GM12872 (cell line): ENCODE data around the gene FKBP9.
A peak's percentile ranks its signal among the peaks of the same experiment; 100 is the strongest.

Source experiments
- TF ChIP-seq, protein P1 (sequence below): IDR thresholded peaks from 3 replicates; pipeline ENCODE4 v1.5.1; 2011; ENCODE audit warnings: low read depth, mild to moderate bottlenecking, low read length, moderate library complexity; ENCODE audit not compliant: insufficient read depth

FKBP9 gene

DNA sequence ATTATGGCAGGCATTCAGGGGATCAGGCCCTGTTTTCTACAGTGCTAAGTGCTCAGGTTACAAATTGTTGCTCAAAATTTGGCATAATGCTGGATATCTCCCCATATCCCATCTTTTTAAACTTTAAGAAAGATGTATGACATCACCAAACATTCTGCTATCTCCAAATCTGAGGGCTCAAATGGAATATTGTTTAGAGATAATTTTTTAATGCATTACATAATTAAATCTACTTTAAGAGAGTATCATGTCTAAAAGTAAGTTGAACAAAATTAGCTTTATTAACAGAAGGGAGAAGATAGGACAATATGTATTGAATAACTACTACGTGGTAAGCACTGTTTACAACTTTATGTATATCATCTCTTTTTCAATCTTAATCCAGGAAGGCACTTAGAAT is 91.5 kb downstream of the FKBP9 start:
- TF ChIP-seq, protein P1, sequence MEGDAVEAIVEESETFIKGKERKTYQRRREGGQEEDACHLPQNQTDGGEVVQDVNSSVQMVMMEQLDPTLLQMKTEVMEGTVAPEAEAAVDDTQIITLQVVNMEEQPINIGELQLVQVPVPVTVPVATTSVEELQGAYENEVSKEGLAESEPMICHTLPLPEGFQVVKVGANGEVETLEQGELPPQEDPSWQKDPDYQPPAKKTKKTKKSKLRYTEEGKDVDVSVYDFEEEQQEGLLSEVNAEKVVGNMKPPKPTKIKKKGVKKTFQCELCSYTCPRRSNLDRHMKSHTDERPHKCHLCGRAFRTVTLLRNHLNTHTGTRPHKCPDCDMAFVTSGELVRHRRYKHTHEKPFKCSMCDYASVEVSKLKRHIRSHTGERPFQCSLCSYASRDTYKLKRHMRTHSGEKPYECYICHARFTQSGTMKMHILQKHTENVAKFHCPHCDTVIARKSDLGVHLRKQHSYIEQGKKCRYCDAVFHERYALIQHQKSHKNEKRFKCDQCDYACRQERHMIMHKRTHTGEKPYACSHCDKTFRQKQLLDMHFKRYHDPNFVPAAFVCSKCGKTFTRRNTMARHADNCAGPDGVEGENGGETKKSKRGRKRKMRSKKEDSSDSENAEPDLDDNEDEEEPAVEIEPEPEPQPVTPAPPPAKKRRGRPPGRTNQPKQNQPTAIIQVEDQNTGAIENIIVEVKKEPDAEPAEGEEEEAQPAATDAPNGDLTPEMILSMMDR: no peak

DNA sequence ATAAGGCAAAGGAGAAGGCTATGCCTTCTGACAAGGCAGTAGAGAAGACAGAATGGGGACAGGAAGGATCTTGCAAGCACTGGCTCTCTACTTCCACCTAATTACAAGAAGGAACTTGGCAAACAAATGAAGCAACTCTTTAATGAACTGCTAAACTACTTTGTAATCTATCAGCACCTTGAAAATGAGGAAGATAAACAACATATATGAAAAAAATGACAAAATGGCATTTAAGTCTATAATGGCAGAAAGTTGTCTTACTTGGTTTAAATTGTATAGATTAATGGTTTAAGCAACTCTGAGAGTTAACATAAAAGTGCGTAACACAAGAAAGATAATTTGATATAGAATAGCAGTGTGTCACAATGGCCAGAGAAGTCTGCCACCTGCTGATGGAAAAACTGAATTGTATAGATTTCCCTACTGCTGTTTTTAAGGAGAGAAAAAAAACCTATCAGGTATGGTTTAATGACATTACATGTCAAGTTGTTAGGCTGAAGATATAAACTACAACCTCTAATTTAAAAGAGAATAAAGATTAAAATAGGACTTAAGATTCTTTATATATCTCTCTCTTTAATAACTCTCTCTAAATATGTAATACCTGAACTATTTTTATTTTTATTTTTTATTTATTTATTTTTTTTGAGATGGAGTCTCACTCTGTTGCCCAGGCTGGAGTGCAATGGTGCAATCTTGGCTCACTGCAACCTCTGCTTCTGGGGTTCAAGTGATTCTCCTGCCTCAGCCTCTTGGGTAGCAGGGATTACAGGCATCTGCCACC is 93.5 kb downstream of the FKBP9 start:
- TF ChIP-seq, protein P1: peak; percentile 52

DNA sequence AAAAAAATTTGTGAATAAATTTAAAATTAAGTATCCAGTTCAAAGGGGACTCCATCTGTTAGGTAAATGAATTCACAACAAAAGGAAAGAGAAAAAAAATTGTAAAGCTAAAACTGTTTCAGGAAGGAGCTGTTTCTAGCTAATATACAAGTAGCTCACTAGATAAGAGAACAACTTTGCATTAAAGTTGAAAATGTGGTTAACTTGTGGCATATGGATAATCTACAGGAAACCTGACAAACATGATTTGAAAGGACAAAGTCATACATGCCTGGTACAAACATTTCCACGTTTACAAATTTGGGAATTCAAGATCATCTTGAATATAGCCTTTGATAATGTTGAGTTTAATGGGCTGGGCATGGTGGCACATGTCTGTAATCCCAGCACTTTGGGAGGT is 96.5 kb downstream of the FKBP9 start:
- TF ChIP-seq, protein P1: no peak

DNA sequence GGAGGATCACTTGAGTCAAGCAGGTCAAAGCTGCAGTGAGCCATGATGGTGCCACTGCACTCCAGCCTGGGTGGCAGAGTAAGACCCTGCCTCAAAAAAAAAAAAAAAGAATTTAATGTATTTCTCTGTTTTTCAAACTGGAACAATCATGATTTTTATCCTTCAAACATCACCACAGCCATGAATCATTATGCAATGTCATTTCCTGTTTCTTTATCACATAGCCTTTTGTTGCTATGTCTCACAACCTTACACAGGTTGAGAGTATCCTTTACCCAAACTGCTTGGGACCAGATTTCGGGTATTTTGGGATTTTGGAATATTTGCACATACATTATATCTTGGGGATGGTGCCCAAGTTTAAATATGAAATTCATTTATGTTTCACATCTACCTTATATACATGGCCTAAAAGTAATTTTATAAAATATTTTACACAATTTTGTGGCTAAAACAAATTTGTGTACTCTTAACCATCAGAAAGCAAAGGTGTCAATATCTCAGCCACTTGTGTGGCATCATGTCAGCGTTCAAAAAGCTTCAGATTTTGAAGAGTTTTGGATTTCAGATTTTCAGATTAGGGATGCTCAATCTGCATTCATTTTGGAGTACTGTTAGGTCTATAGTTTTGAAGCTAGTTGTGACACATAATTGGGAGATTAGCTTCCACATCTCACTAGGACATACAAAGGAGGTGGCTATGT is 97.2 kb downstream of the FKBP9 start:
- TF ChIP-seq, protein P1: no peak

GRCh38 chr7:33055158-33055557 is 97.9 kb downstream of the FKBP9 start:
- TF ChIP-seq, protein P1: no peak
